Vagina (tissue), 2 donors: ENCODE measurements around the gene MYLK4.

Experiments used
- POLR2A ChIP-seq, 2 donors: fragments of 450-650 bp; IDR thresholded peaks; one replicate each; pipeline ENCODE4 v1.6.1; 2017; ENCODE audit warnings: antibody characterized with exemption in 2 of 2, mild to moderate bottlenecking in 2 of 2, moderate library complexity in 2 of 2
- TF ChIP-seq, protein P1 (sequence below), 3 experiments: fragments of 450-650 bp in 2 of 3; fragments of 200-600 bp in 1 of 3; sonication (generic) in 1 of 3; IDR thresholded peaks; one replicate each; pipeline ENCODE4 v1.5.1; 2017 to 2019; ENCODE audit warnings: antibody characterized with exemption in 3 of 3, mild to moderate bottlenecking in 2 of 3, moderate library complexity in 2 of 3

DNA sequence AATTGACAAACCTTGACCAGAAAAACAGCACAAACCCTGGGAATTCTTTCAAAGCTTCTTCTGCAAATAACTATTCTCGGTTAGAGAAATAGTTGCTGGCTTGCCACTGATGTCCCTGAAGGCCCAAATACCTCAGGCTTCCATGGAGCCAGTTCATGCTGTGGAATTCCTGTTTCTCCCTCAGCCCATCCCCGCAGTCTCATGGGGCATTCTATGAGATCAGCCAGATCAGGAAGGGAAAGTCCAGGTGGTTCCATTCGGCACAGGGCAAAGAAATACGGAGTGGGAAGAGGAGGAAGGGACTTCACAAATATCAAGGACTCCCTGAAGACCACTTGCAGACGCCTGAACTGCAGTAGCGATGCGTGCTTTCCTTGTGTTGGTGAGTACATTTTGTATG is 63.3 kb downstream of the MYLK4 start:
- TF ChIP-seq POLR2A (IDR thresholded peaks at IDR 0.05) = no peak
- TF ChIP-seq, protein P1, sequence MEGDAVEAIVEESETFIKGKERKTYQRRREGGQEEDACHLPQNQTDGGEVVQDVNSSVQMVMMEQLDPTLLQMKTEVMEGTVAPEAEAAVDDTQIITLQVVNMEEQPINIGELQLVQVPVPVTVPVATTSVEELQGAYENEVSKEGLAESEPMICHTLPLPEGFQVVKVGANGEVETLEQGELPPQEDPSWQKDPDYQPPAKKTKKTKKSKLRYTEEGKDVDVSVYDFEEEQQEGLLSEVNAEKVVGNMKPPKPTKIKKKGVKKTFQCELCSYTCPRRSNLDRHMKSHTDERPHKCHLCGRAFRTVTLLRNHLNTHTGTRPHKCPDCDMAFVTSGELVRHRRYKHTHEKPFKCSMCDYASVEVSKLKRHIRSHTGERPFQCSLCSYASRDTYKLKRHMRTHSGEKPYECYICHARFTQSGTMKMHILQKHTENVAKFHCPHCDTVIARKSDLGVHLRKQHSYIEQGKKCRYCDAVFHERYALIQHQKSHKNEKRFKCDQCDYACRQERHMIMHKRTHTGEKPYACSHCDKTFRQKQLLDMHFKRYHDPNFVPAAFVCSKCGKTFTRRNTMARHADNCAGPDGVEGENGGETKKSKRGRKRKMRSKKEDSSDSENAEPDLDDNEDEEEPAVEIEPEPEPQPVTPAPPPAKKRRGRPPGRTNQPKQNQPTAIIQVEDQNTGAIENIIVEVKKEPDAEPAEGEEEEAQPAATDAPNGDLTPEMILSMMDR (IDR thresholded peaks at IDR 0.05) = no peak
